ENCODE data around the gene GSTT4.

The GSTT4 gene

GRCh38 chr22:24010018-24010391 is 4.8 kb upstream of the GSTT4 start:
- TF ChIP-seq EZH2phosphoT487 (IDR thresholded peaks at IDR 0.05; ENCODE audit: low read depth) (no peak), CTCF (IDR thresholded peaks at IDR 0.05; ENCODE audit: low read depth, low read length) (no peak)
- Histone ChIP-seq H3K27ac (ENCODE audit: low read length) (no peak overlapping the region), H3K9me3 (ENCODE audit: insufficient read depth, low read length) (no peaks in the 10 kb centered on the region), H2AFZ (ENCODE audit: low read depth, low read length) (no peak overlapping the region), H3K36me3 (replicated peaks; ENCODE audit: low read depth, low read length) (no peaks in the 10 kb centered on the region), H3K4me1 (ENCODE audit: low read length) (peaks cover 11% of the 10 kb centered on the region), H3K79me2 (ENCODE audit: low read length) (peaks cover 37% of the 10 kb centered on the region), H3K9ac (ENCODE audit: low read length) (no peak overlapping the region), H3K27me3 (ENCODE audit: low read depth, low read length) (no peaks in the 10 kb centered on the region), H4K20me1 (ENCODE audit: insufficient read depth, low read length) (peaks cover 10% of the 10 kb centered on the region; the same call in 1 of the 2 replicates), H3K4me2 (ENCODE audit: low read length) (no peak overlapping the region), H3K4me3 (ENCODE audit: low read length) (no peak overlapping the region)

- Histone ChIP-seq H3K4me3 (ENCODE audit: low read length) (no peak overlapping the region), H3K4me1 (ENCODE audit: low read length) (peaks cover 11% of the 10 kb centered on the region), H3K79me2 (ENCODE audit: low read length) (peaks cover 32% of the 10 kb centered on the region), H3K9ac (ENCODE audit: low read length) (no peak overlapping the region), H2AFZ (ENCODE audit: low read depth, low read length) (no peak overlapping the region), H3K27ac (ENCODE audit: low read length) (no peak overlapping the region), H3K9me3 (ENCODE audit: insufficient read depth, low read length) (no peaks in the 10 kb centered on the region), H4K20me1 (ENCODE audit: insufficient read depth, low read length) (peaks cover 7% of the 10 kb centered on the region; the same call in 1 of the 2 replicates), H3K36me3 (replicated peaks; ENCODE audit: low read depth, low read length) (no peaks in the 10 kb centered on the region), H3K4me2 (ENCODE audit: low read length) (no peak overlapping the region), H3K27me3 (ENCODE audit: low read depth, low read length) (no peaks in the 10 kb centered on the region)
- TF ChIP-seq CTCF (IDR thresholded peaks at IDR 0.05; ENCODE audit: low read depth, low read length) = no peak
- TF ChIP-seq EZH2phosphoT487 (IDR thresholded peaks at IDR 0.05; ENCODE audit: low read depth) = no peak
Observed at GRCh38 chr22:24009227-24010017, 4.2 kb upstream of the GSTT4 start.

- Histone ChIP-seq H3K9ac (ENCODE audit: low read length) (no peak overlapping the region), H3K4me3 (ENCODE audit: low read length) (no peak overlapping the region)
Observed at GRCh38 chr22:24008381-24009226, 3.4 kb upstream of the GSTT4 start.

More at GRCh38 chr22:24008381-24009226, 3.4 kb upstream of the GSTT4 start:
- Histone ChIP-seq H3K36me3 (replicated peaks; ENCODE audit: low read depth, low read length) (no peaks in the 10 kb centered on the region), H2AFZ (ENCODE audit: low read depth, low read length) (no peak overlapping the region), H3K79me2 (ENCODE audit: low read length) (peaks cover 24% of the 10 kb centered on the region), H3K4me1 (ENCODE audit: low read length) (peaks cover 11% of the 10 kb centered on the region), H4K20me1 (ENCODE audit: insufficient read depth, low read length) (peaks cover 4% of the 10 kb centered on the region; the same call in 1 of the 2 replicates), H3K4me2 (ENCODE audit: low read length) (no peak overlapping the region), H3K27ac (ENCODE audit: low read length) (no peak overlapping the region), H3K9me3 (ENCODE audit: insufficient read depth, low read length) (no peaks in the 10 kb centered on the region), H3K27me3 (ENCODE audit: low read depth, low read length) (no peaks in the 10 kb centered on the region)
- TF ChIP-seq EZH2phosphoT487 (IDR thresholded peaks at IDR 0.05; ENCODE audit: low read depth) (no peak), CTCF (IDR thresholded peaks at IDR 0.05; ENCODE audit: low read depth, low read length) (no peak)

Measured in OCI-LY3 (cell line).